SH-SY5Y (cell line): ENCODE measurements around the gene HADH.

Experiments used
- GATA2 ChIP-seq: IDR thresholded peaks from 2 replicates; pipeline ENCODE4 v1.6.1; 2011; ENCODE audit warnings: mild to moderate bottlenecking, low read depth, low read length
- GATA3 ChIP-seq: IDR thresholded peaks from 2 replicates; pipeline ENCODE4 v1.6.1; 2011; ENCODE audit warnings: low read depth, mild to moderate bottlenecking, low read length, moderate library complexity

DNA sequence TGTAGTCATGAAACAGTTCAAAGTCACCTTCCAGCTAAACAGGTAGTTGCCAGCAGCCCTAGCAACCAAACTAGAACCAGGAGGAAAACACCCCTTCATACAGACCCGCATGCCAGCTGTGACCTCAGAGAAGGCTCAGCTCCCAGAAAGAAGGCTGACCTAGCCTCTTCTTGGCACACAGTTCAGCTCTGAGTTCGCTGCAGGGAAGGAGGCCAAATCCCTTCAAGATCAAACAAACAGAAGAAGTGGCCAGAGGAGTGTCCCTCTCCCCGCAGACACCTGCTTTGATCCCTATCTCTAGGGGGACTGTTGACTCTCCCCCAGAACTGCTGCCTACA lies 56.0 kb downstream of the HADH start:
- TF ChIP-seq GATA2 (no peak), GATA3 (no peak)
